Mucosa of stomach (tissue), 1 donor: ENCODE results near the gene ZFP64.
A peak's percentile ranks its signal among the peaks of the same experiment; 100 is the strongest.
"Not testable (repeated sequence)": the region's sequence is repeated elsewhere in the genome, so short reads cannot be mapped to it uniquely, and the experiment has no call there.

Source experiments
- H3K27me3 ChIP-seq: one replicate; pipeline ENCODE4 v1.7.0; 2013; ENCODE audit warnings: mild to moderate bottlenecking, low read length; ENCODE audit not compliant: control insufficient read depth, insufficient read depth
- H3K36me3 ChIP-seq: one replicate; pipeline ENCODE4 v1.7.0; 2013; ENCODE audit warnings: low read length; ENCODE audit not compliant: control insufficient read depth, insufficient read depth
- H3K4me1 ChIP-seq: one replicate; pipeline ENCODE4 v1.7.0; 2013; ENCODE audit warnings: mild to moderate bottlenecking, low read length; ENCODE audit not compliant: control insufficient read depth, insufficient read depth
- H3K4me3 ChIP-seq: one replicate; pipeline ENCODE4 v1.7.0; 2013; ENCODE audit warnings: low read length
- H3K9ac ChIP-seq: one replicate; pipeline ENCODE4 v1.7.0; 2013; ENCODE audit warnings: mild to moderate bottlenecking, low read length, moderate library complexity
- H3K9me3 ChIP-seq: one replicate; pipeline ENCODE4 v1.7.0; 2013; ENCODE audit warnings: mild to moderate bottlenecking, low read length, moderate library complexity; ENCODE audit not compliant: control insufficient read depth
- donor health status: Pancreatic carcinoma.

The ZFP64 gene

GRCh38 chr20:52193886-52194545 is 2.4 kb upstream of the ZFP64 start:
- no peak overlapping the region for H3K4me3 ChIP-seq
- no peaks in the 10 kb centered on the region for H3K36me3 ChIP-seq
- H3K9ac ChIP-seq: no peak overlapping the region
- no peaks in the 10 kb centered on the region for H3K9me3 ChIP-seq
- peaks cover 7% of the 10 kb centered on the region for H3K4me1 ChIP-seq
- H3K27me3 ChIP-seq: no peaks in the 10 kb centered on the region

DNA sequence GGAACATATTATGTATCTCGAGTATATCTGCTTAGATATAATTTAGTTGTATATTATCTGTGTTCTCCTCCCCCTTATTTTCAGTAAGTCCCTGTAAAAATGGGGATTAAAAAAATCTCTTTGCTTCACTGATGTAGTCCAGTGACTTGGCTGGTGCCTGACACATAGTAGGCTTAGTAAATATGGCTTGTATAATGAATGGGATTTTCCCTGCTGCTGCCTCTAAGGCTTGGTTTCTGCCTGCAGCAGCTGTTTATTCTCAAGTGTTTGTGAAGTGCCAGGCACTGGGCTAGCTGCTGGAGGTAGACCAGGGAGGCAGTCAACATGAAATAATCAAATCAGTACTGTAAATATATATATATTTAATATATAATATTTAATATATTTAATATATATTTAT is 1.6 kb upstream of the ZFP64 start:
- no peaks in the 10 kb centered on the region for H3K36me3 ChIP-seq
- no peaks in the 10 kb centered on the region for H3K27me3 ChIP-seq
- H3K9me3 ChIP-seq: no peaks in the 10 kb centered on the region
- H3K9ac ChIP-seq: no peak overlapping the region
- H3K4me3 ChIP-seq: no peak overlapping the region
- H3K4me1 ChIP-seq: peaks cover 7% of the 10 kb centered on the region

DNA sequence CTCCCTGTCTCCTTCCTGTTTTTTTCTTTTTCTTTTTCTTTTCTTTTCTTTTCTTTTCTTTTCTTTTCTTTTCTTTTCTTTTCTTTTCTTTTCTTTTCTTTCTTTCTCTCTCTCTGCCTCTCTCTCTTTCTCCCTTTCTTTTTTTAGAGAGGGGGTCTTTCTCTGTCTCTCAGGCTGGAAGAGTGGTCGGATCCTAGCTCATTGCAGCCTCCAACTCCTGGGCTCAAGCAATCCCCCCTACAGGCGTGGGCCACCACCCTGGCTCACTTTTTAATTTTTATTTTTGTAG is 1.1 kb upstream of the ZFP64 start:
- peak overlapping the region; percentile 68 for H3K9ac ChIP-seq
- not testable (repeated sequence) for H3K4me3 ChIP-seq, H3K27me3 ChIP-seq, H3K9me3 ChIP-seq, H3K4me1 ChIP-seq, H3K36me3 ChIP-seq

- peak overlapping the region; percentile 48 for H3K4me3 ChIP-seq
- H3K36me3 ChIP-seq: no peaks in the 10 kb centered on the region
- H3K9ac ChIP-seq: peak overlapping the region; percentile 68
- H3K4me1 ChIP-seq: peaks cover 7% of the 10 kb centered on the region
- H3K27me3 ChIP-seq: no peaks in the 10 kb centered on the region
- no peaks in the 10 kb centered on the region for H3K9me3 ChIP-seq
Observed at GRCh38 chr20:52191916-52192718, 538 bp upstream of the ZFP64 start.

DNA sequence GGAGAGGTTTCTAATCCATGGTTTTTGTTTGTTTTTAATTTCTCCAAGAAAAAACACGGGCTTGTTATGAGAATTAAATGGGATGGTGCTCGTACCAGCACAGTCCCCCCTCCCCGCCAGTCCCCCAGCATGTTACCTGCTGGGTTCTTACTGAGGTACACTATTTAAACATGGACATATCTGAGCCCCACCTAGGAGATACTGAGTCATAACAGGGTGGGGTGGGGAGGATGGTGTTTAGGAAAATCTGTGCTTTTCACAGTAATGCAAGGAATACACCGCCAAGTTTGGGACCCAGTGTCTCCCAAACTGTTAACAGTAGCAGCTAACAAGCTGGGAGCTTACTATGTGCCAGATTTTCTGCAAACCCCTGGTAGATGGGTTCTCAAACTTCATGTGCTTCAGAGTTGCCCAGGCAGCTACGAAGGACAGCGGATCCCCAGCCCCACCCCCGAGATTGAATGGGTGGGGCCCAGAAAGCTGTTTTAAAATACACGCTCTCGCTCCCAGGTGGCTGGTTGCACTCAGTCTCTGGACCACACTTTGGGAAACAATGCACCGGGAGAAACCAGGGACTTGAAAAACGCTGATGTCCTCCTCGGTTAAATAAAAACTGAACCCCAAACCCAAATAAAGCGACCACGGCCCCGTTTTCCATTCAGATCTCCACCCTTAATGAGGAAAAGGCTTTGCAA is 995 bp downstream of the ZFP64 start:
- Histone ChIP-seq H3K9ac (peak overlapping the region; percentile 68), H3K36me3 (no peaks in the 10 kb centered on the region), H3K9me3 (no peaks in the 10 kb centered on the region), H3K4me1 (peaks cover 7% of the 10 kb centered on the region), H3K27me3 (no peaks in the 10 kb centered on the region), H3K4me3 (peak overlapping the region; percentile 48)

DNA sequence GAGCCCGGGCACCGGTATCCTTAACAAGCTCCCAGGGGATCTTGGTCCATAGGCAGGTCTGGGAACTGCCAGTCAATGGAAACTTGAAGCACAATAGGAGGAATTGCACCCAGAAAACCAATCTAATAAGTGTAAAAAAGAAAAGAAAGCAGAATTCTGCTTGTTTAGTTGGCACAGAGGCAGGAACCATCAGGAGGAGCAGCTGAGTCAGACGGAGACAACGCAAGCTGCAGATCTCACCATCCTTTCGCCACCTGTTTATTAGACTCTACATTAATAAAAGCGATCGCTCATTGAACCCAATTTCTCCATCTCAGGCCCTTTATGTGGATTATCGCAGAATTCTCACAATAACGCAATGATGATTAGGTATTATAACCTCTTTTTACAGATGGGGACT is 9.8 kb downstream of the ZFP64 start:
- Histone ChIP-seq H3K36me3 (no peaks in the 10 kb centered on the region), H3K27me3 (no peaks in the 10 kb centered on the region), H3K4me1 (no peaks in the 10 kb centered on the region), H3K4me3 (no peak overlapping the region), H3K9ac (no peak overlapping the region), H3K9me3 (no peaks in the 10 kb centered on the region)

DNA sequence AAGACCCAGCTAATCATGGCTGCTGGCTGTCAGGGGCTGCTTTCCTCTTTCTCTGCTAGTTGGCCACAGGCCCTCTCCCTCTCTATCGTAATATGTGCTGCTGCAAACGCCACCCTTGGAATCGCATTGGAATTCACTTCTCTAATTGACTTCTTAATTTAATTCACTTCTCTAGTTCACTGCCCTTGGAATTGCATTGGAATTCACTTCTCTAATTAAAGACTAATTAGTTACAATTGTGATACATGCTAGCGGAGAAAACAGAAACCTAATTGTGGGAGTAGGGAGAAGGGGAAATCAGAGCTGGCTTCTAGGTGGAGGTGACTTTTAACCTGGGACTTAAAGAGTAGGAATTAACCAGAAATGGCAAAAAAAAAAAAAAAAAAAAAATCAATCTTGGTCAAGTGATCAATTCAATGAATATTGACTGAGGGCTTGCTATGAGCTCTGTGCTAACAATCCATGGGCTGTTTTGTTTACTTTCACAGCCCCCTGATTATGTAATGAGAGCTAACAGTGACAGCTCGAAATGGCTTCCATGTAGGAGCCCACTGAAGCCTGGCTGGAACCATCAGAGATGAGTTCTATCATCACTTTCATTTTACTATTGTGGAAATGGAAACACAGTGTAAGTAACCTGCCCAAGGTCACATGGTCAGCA is 11.3 kb downstream of the ZFP64 start:
- no peaks in the 10 kb centered on the region for H3K4me1 ChIP-seq
- no peak overlapping the region for H3K4me3 ChIP-seq
- no peaks in the 10 kb centered on the region for H3K36me3 ChIP-seq
- H3K9me3 ChIP-seq: no peaks in the 10 kb centered on the region
- no peaks in the 10 kb centered on the region for H3K27me3 ChIP-seq
- H3K9ac ChIP-seq: no peak overlapping the region

GRCh38 chr20:52179331-52180179 is 12.0 kb downstream of the ZFP64 start:
- no peak overlapping the region for H3K4me3 ChIP-seq
- H3K9ac ChIP-seq: no peak overlapping the region
- H3K27me3 ChIP-seq: no peaks in the 10 kb centered on the region
- H3K4me1 ChIP-seq: no peaks in the 10 kb centered on the region
- H3K9me3 ChIP-seq: no peaks in the 10 kb centered on the region
- H3K36me3 ChIP-seq: no peaks in the 10 kb centered on the region

DNA sequence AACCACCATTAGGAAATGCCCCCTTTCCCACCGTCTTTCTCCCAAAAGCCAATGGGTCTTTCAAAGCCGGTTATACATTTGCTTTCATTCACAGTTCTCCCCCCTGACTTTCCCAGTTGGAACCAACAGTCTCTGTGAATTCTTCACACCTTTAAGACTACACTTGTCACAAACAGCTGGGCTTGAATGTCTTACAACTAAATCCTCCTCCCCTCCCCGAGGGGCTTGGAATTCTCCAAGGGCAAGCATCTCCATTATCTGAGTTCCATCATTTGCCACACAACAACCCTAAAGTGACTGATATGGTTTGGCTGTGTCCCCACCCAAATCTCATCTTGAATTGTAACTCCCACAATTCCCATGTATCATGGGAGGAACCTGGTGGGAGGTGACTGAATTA is 12.9 kb downstream of the ZFP64 start:
- Histone ChIP-seq H3K4me3 (no peak overlapping the region), H3K9me3 (no peaks in the 10 kb centered on the region), H3K9ac (no peak overlapping the region), H3K36me3 (no peaks in the 10 kb centered on the region), H3K27me3 (no peaks in the 10 kb centered on the region), H3K4me1 (no peaks in the 10 kb centered on the region)

DNA sequence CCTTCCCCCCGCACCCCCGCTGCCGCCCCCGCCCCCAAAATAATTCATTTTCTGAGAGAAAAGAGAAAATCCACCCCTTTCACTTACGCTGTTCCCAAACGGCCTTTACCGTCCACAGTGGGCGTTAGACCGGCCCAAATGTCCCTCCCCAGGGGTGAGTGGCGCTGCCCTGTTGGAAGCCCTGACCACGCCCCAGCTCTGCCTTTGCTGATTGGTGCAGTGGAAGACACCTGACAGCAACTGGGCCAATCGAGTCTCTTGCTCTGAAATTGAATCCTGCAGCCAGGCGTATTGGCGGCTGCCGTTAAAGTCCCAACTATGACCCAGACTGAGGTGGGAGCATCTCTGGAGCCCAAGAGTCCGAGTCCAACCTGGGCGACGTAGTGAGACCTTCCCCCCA is 15.7 kb downstream of the ZFP64 start:
- no peaks in the 10 kb centered on the region for H3K9me3 ChIP-seq
- no peaks in the 10 kb centered on the region for H3K4me1 ChIP-seq
- no peaks in the 10 kb centered on the region for H3K27me3 ChIP-seq
- no peak overlapping the region for H3K4me3 ChIP-seq
- H3K9ac ChIP-seq: no peak overlapping the region
- no peaks in the 10 kb centered on the region for H3K36me3 ChIP-seq

DNA sequence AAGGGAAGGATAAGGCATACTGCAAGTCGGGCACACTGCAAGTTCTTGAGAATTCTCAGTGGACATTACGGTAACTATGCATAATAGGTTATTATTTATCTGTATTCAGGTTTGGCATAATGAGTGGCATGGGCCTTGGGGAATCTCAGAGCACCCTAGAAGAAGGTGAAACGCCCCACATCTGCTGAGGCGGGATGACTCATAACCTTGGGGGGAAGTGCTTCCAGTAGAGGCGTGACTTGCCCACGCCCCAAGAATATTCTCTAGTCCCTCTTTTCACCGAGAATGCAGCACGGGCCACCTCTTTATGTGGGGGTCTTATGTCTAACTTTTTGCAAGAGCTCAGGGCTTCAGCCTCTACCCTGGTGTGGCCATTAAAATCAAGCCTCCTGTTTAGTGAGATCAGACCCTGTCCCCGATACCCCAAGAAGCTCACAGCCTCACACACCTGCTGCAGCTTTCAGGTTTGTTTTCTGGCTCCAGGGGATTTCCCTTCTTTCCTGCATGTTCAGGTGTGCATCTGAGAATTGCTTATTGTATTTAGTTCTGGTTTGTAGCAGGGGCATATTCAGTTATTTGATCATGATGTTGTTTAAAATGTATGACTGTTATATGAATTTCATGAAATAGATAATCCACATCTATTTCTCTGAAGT is 19.1 kb downstream of the ZFP64 start:
- H3K4me3 ChIP-seq: no peak overlapping the region
- H3K9ac ChIP-seq: no peak overlapping the region
- H3K9me3 ChIP-seq: no peaks in the 10 kb centered on the region
- no peaks in the 10 kb centered on the region for H3K4me1 ChIP-seq
- no peaks in the 10 kb centered on the region for H3K36me3 ChIP-seq
- no peaks in the 10 kb centered on the region for H3K27me3 ChIP-seq
